ENCODE results near the gene PARS2. TPM values are rescaled to one million over a fixed set of nuclear protein-coding genes. Genes with fewer than 3 reads are reported as not detected.

Gene PARS2
- total and polyA plus RNA-seq, 2 of the 4 experiments (the other 2 are of a cell fraction): 3.4 to 6.3 TPM

GRCh38 chr1:54794451-54795355, 30.4 kb upstream of the PARS2 start:
- no peak overlapping the region for H2AK5ac ChIP-seq (ENCODE audit: low read depth, low read length)
- 0 out of 2 replicates have a peak, but pooled peaks have one; percentile 17 for ATAC-seq (ENCODE audit: low read depth)
- no peak overlapping the region for H3K14ac ChIP-seq (replicated peaks; ENCODE audit: low read depth, low read length)
- TF ChIP-seq RAD21 (IDR thresholded peaks at IDR 0.05; ENCODE audit: low read length) (no peak), BHLHE40 (IDR thresholded peaks at IDR 0.05; ENCODE audit: low read depth, low read length) (no peak), MAFK (IDR thresholded peaks at IDR 0.05; ENCODE audit: low read depth, low read length) (no peak), CHD1 (IDR thresholded peaks at IDR 0.05; ENCODE audit: low read depth, low read length) (no peak), CEBPB (IDR thresholded peaks at IDR 0.05; ENCODE audit: low read depth, low read length) (no peak), RCOR1 (IDR thresholded peaks at IDR 0.05; ENCODE audit: insufficient replicate concordance, low read length) (no peak), RFX5 (IDR thresholded peaks at IDR 0.05; ENCODE audit: low read depth, low read length) (no peak)
- TF ChIP-seq, protein P1, sequence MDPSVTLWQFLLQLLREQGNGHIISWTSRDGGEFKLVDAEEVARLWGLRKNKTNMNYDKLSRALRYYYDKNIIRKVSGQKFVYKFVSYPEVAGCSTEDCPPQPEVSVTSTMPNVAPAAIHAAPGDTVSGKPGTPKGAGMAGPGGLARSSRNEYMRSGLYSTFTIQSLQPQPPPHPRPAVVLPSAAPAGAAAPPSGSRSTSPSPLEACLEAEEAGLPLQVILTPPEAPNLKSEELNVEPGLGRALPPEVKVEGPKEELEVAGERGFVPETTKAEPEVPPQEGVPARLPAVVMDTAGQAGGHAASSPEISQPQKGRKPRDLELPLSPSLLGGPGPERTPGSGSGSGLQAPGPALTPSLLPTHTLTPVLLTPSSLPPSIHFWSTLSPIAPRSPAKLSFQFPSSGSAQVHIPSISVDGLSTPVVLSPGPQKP (IDR thresholded peaks at IDR 0.05; ENCODE audit: borderline replicate concordance, low read depth, low read length): no peak
- H4K8ac ChIP-seq (ENCODE audit: low read depth in 2 of 2, low read length in 2 of 2): no peak overlapping the region
- intact Hi-C loops (cut with micrococcal nuclease) (no loop called here), in situ Hi-C loops (cut with MboI; ENCODE audit: low sequenced_read_pairs) (loop anchor here (25.0 kb wide), 1 partner anchor 932 kb away; no protein-coding TSS in a partner anchor), dilution Hi-C loops (cut with HindIII; ENCODE audit: low sequenced_read_pairs, unreplicated experiment) (no loop called here)
- H3K4me1 ChIP-seq (ENCODE audit: control insufficient read depth, insufficient read depth, low read length): no peaks in the 10 kb centered on the region
- H3K56ac ChIP-seq (ENCODE audit: extremely low read depth, insufficient read depth, low read length): no peak overlapping the region
- H3K79me1 ChIP-seq (ENCODE audit: low read depth in 1 of 2, low read length in 2 of 2): no peaks in the 10 kb centered on the region
- no peak overlapping the region for H3K18ac ChIP-seq (ENCODE audit: low read depth, low read length)
- no peak overlapping the region for H3K27ac ChIP-seq (ENCODE audit: insufficient read depth, low read length)
- no peak overlapping the region for H4K91ac ChIP-seq (ENCODE audit: insufficient read depth, low read depth, low read length)
- no peak overlapping the region for H3K4me3 ChIP-seq (ENCODE audit: insufficient read depth, low read depth, low read length)
- H3K4me2 ChIP-seq (ENCODE audit: low read depth, low read length): no peak overlapping the region
- no peak overlapping the region for H2BK5ac ChIP-seq (ENCODE audit: low read depth, low read length, poor library complexity, severe bottlenecking)
- peak; percentile 4 for DNase-seq
- no peak overlapping the region for H4K5ac ChIP-seq (ENCODE audit: low read depth, low read length)
- no peak overlapping the region for H3K4ac ChIP-seq (ENCODE audit: low read depth, low read length)
- H2AFZ ChIP-seq (replicated peaks; ENCODE audit: low read length, poor library complexity): peak overlapping the region; percentile 41
- H2BK120ac ChIP-seq (ENCODE audit: low read depth, low read length): no peak overlapping the region
- H2AK9ac ChIP-seq (replicated peaks; ENCODE audit: low read depth, low read length, poor library complexity): peak overlapping the region; percentile 32
- CTCF ChIA-PET: no interaction called here
- H2BK20ac ChIP-seq (ENCODE audit: low read depth, low read length): no peak overlapping the region
- POLR2A ChIA-PET (ENCODE audit: unreplicated experiment): no interaction called here
- BruUV-seq (replicated peaks): no TSS peak
- H2BK15ac ChIP-seq (ENCODE audit: low read depth, low read length): no peak overlapping the region
- no peaks in the 10 kb centered on the region for H3K36me3 ChIP-seq (ENCODE audit: control insufficient read depth, insufficient read depth, low read length)
- H3K9me3 ChIP-seq (ENCODE audit: control insufficient read depth, insufficient read depth, low read length): peaks cover 3% of the 10 kb centered on the region
- H3K9ac ChIP-seq (ENCODE audit: low read depth, low read length): no peak overlapping the region
- H3K23ac ChIP-seq (ENCODE audit: low read depth, low read length): no peak overlapping the region
- no peaks in the 10 kb centered on the region for H3K9me1 ChIP-seq (ENCODE audit: insufficient read depth, low read length)
- whole genome bisulfite sequencing, 2 experiments (ENCODE audit: extremely low coverage in 2 of 2, insufficient read length in 1 of 2): no CpG with 5 or more reads among the region's 4 CpGs
- H3K27me3 ChIP-seq (ENCODE audit: control insufficient read depth, insufficient read depth, low read length): peaks cover 43% of the 10 kb centered on the region
- H4K20me1 ChIP-seq (ENCODE audit: insufficient read depth, low read length): no peaks in the 10 kb centered on the region
